COLO829 (cell line): Measurements from ENCODE around the gene LHFPL6.

Experiments
- DNase-seq: peaks from one replicate; pipeline ENCODE4 v3.0.0; 2012; ENCODE audit warnings: low spot score

The LHFPL6 gene

GRCh38 chr13:39306639-39307589, 296.1 kb downstream of the LHFPL6 start:
- DNase-seq, result no peak

DNA sequence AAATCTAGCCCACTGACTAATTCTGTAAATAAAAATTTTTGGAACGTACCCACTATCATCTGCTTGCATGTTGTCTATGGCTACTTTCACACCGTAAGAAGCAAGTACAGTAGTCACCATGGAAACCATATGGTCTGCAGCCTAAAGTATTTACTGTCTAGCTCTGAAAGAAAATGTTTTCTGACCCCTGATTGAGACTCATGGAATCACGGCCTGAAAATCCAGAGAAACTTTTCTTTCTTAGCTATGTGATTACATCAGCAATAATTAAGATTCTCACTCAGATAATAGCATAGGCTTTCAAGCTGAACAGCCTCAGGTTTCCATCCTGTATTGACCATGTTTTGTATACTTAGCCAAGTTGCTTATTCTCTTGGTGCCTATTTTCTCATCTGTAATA, 300.2 kb downstream of the LHFPL6 start:
- DNase-seq, result no peak

DNA sequence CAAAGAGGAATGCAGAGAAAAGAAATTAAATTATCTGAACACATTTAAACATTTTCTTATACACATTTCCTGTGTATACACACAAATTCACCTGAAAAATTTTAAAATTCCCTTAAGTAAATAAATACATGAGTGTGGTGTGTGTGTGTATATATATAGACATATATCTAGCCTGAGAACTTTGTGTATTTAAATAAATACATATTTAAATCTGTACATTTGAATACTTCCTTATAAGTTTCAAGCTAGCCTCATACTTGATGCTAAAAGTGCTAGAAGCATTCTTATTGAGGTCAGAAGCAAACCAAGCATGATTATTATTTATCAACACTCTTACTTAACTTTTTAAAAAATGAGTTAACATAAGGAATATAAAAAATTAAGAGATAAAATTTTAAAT, 304.0 kb downstream of the LHFPL6 start:
- DNase-seq, result no peak

DNA sequence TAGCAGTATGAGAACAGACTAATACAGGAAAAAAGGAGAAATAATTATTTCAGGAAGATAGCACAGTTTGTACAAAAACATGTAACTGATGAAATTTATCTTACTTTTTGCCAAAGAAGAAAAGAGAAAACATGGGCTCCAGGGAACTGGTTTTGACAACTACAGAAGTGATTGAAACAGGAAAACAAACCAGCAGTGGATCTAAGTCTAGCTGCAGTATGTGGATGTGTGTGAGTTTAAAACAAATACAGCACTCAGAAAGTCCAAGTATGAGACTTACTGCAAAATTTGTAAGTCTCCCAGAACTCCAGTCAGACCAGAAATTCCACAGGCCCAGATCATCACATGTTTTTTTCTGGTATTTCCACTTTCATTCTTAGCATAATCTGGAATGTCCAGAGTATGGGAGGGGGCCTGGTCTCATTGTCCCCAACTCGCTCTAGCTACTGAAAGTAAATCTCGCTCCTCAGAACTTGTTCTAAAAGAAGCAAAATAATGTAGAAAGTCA, 305.3 kb downstream of the LHFPL6 start:
- no peak for DNase-seq

DNA sequence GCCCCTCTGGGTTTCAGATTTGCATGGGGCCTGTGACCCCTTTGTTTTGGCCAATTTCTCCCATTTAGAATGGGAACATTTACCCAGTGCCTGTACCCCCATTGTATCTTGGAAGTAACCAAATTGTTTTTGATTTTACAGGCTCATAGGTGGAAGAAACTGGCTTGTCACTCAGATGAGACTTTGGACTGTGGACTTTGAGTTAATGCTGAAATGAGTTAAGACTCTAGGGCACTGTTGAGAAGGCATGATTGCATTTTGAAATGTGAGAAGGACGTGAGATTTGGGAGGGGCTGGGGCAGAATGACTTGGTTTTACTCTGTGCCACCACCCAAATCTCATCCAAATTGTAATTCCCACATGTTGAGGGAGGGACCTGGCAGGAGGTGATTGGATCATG, 306.0 kb downstream of the LHFPL6 start:
- DNase-seq, result no peak

DNA sequence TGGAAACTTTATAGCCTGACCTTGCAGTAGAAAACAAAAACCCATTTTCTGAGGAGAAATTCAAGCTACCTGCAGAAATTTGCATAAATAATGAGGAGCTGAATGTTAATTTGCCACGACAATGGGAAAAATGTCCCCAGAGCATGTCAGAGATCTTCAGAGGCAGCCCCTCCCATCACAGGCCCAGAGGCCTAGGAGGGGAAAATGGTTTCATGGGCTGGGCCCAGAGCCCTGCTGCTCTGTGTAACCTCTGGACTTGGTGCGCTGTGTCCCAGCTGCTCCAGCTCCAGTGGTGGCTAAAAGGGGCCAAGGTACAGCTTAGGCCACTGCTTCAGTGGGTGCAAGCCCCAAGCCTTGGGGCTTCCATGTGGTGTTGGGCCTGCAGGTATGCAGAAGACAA, 306.8 kb downstream of the LHFPL6 start:
- DNase-seq, result no peak
